ENCODE data around the gene ADGRA1.

The ADGRA1 gene

DNA sequence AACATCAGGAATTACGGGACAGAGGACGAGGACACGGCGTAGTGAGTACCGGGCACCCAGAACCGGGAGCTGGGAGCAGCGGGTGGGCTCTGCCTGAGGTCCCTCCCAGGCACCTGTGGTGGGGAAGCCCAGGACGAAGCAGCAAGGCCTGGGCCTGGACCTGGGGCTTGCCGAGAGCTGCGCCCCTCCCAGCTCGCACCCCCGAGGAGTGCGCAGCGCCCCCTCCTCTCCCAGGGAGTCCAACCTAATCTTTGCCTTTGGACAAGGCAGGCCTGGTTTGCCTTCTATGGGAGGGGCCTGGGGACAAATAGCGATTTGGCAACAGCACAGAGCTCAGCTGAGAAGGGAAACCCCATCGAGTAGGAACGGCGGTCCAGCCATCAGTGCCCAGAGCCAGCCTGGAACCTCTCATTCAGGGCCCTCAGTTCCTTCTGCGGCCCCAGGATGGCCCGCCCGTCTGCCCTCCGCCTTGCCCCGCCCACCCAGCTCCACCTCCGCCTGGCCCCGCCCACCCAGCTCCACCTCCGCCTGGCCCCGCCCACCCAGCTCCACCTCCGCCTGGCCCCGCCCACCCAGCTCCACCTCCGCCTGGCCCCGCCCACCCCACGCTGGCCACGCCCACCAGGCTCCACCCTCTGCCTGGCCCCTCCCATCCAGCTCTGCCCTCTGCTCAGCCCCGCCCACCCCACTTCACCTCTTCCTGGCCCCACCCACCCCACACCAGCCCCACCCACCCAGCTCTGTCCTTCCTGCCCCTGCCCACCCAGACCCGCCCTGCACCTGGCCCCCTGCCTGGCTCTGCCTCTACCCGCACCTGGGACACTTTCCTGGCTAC, 39.8 kb downstream of the ADGRA1 start:
- no peak overlapping the region for H3K27ac ChIP-seq (ENCODE audit: low read depth in 2 of 2, low read length in 2 of 2)
- H3K4me3 ChIP-seq (ENCODE audit: low read length in 2 of 2) = no peak overlapping the region
- H3K36me3 ChIP-seq (ENCODE audit: control insufficient read depth in 2 of 2, insufficient read depth in 2 of 2, low read length in 2 of 2) = no peaks in the 10 kb centered on the region
- no peak overlapping the region for H3K9ac ChIP-seq (ENCODE audit: low read depth in 1 of 2, low read length in 2 of 2)
- no peaks in the 10 kb centered on the region for H3K27me3 ChIP-seq (ENCODE audit: control insufficient read depth in 2 of 2, insufficient read depth in 2 of 2, low read length in 2 of 2)
- H3K4me1 ChIP-seq (ENCODE audit: control insufficient read depth in 2 of 2, insufficient read depth in 2 of 2, low read length in 2 of 2) = no peaks in the 10 kb centered on the region
- H3K9me3 ChIP-seq (ENCODE audit: control insufficient read depth in 2 of 2, low read length in 2 of 2) = no peaks in the 10 kb centered on the region

DNA sequence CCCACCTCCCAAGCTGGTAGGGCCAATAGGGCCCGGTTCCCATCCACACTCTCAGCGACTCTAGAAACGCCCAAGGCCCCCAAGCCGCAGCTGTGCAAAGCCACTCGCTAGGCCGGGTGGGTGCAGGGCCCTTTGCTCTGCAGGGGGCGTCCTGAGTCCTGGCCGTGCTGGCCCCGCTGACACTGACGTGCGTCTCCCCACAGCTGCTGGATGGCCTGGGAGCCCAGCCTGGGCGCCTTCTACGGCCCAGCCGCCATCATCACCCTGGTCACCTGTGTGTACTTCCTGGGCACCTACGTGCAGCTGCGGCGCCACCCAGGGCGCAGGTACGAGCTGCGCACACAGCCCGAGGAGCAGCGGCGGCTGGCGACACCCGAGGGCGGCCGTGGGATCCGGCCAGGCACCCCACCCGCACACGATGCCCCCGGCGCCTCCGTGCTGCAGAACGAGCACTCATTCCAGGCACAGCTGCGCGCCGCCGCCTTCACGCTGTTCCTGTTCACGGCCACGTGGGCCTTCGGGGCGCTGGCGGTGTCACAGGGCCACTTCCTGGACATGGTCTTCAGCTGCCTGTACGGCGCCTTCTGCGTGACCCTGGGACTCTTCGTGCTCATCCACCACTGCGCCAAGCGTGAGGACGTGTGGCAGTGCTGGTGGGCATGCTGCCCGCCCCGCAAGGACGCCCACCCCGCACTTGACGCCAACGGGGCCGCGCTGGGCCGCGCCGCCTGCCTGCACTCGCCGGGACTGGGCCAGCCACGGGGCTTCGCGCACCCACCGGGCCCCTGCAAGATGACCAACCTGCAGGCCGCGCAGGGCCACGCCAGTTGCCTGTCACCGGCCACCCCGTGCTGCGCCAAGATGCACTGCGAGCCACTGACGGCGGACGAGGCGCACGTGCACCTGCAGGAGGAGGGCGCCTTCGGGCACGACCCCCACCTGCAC, 40.7 kb downstream of the ADGRA1 start:
- H3K36me3 ChIP-seq (ENCODE audit: control insufficient read depth in 2 of 2, insufficient read depth in 2 of 2, low read length in 2 of 2) = no peaks in the 10 kb centered on the region
- H3K9me3 ChIP-seq (ENCODE audit: control insufficient read depth in 2 of 2, low read length in 2 of 2) = no peaks in the 10 kb centered on the region
- H3K4me1 ChIP-seq (ENCODE audit: control insufficient read depth in 2 of 2, insufficient read depth in 2 of 2, low read length in 2 of 2) = no peaks in the 10 kb centered on the region
- H3K9ac ChIP-seq (ENCODE audit: low read depth in 1 of 2, low read length in 2 of 2) = no peak overlapping the region
- H3K4me3 ChIP-seq (ENCODE audit: low read length in 2 of 2) = no peak overlapping the region
- no peak overlapping the region for H3K27ac ChIP-seq (ENCODE audit: low read depth in 2 of 2, low read length in 2 of 2)
- no peaks in the 10 kb centered on the region for H3K27me3 ChIP-seq (ENCODE audit: control insufficient read depth in 2 of 2, insufficient read depth in 2 of 2, low read length in 2 of 2)

DNA sequence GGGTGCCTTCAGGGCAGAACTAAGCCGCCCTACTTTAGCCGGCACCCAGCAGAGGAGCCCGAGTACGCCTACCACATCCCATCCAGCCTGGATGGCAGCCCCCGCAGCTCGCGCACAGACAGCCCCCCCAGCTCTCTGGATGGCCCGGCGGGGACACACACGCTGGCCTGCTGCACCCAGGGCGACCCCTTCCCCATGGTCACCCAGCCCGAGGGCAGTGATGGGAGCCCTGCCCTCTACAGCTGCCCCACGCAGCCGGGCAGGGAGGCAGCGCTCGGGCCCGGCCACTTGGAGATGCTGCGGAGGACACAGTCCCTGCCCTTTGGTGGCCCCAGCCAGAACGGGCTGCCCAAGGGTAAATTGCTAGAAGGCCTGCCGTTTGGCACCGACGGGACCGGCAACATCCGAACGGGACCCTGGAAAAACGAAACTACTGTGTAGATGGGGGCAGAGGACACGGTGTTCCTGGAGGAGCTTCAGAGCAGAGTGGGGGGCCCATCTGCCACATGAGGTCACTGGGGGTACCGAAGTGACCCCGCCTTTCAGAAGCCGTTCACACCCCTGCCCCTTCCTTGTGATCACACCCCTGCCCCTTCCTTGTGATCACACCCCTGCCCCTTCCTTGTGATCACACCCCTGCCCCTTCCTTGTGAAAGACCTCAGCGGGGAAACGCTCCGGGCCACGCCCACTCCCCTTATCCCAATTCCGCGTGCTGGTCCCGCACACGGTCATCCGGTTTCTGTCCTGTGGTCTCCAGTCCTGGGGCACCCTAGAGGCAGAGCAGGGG, 41.5 kb downstream of the ADGRA1 start:
- H3K4me3 ChIP-seq (ENCODE audit: low read length in 2 of 2) = no peak overlapping the region

DNA sequence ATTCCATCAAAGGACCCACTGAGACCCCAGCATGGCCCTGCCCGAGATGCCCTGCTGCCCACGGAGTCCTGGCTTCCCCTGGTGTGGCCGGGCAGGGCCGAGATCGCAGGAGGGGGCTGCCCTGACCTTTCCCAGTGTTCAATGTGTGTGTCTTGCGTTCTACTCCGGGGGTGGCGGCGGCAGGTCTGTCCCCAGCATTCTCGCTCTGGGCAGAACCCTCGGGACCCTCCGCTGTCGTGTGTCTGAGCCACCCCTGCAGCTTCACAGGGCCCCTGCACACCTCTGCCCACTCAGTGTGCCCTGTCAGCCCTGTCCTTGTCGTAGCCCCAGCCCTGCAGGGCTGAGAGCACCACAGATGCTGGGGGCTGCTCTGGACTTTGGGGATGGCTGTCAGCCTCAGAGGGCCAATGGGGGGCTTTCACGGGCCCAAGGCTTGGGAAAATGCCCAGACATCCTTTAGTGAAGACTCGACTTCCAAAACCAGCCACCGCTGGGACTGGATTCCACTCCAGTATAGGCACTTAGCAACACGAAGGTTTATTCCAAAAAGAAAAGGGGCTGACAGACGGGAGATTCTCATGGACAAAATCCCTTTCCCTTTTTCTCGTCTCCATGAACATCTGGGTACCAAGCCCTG, 42.3 kb downstream of the ADGRA1 start:
- no peaks in the 10 kb centered on the region for H3K36me3 ChIP-seq (ENCODE audit: control insufficient read depth in 2 of 2, insufficient read depth in 2 of 2, low read length in 2 of 2)
- no peaks in the 10 kb centered on the region for H3K4me1 ChIP-seq (ENCODE audit: control insufficient read depth in 2 of 2, insufficient read depth in 2 of 2, low read length in 2 of 2)
- H3K27ac ChIP-seq (ENCODE audit: low read depth in 2 of 2, low read length in 2 of 2) = no peak overlapping the region
- no peaks in the 10 kb centered on the region for H3K9me3 ChIP-seq (ENCODE audit: control insufficient read depth in 2 of 2, low read length in 2 of 2)
- no peak overlapping the region for H3K9ac ChIP-seq (ENCODE audit: low read depth in 1 of 2, low read length in 2 of 2)
- no peaks in the 10 kb centered on the region for H3K27me3 ChIP-seq (ENCODE audit: control insufficient read depth in 2 of 2, insufficient read depth in 2 of 2, low read length in 2 of 2)
- H3K4me3 ChIP-seq (ENCODE audit: low read length in 2 of 2) = no peak overlapping the region

More for the DNA sequence above, 41.5 kb downstream of the ADGRA1 start:
- H3K36me3 ChIP-seq (ENCODE audit: control insufficient read depth in 2 of 2, insufficient read depth in 2 of 2, low read length in 2 of 2) = no peaks in the 10 kb centered on the region
- H3K9ac ChIP-seq (ENCODE audit: low read depth in 1 of 2, low read length in 2 of 2) = no peak overlapping the region
- no peaks in the 10 kb centered on the region for H3K4me1 ChIP-seq (ENCODE audit: control insufficient read depth in 2 of 2, insufficient read depth in 2 of 2, low read length in 2 of 2)
- no peaks in the 10 kb centered on the region for H3K9me3 ChIP-seq (ENCODE audit: control insufficient read depth in 2 of 2, low read length in 2 of 2)
- no peak overlapping the region for H3K27ac ChIP-seq (ENCODE audit: low read depth in 2 of 2, low read length in 2 of 2)
- no peaks in the 10 kb centered on the region for H3K27me3 ChIP-seq (ENCODE audit: control insufficient read depth in 2 of 2, insufficient read depth in 2 of 2, low read length in 2 of 2)

DNA sequence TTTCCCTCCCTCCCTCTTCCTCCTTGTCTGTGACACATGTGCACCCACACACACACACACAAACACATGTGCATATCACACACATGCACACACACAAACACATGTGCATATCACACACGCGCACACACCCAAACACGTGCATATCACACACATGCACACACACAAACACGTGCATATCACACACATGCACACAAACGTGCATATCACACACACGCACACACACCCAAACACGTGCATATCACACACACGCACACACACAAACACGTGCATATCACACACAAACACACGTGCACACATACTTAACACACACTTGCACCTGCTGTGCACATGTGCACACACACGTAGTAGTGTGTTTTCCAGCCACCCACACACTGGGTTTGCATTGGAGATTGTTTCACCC, 42.9 kb downstream of the ADGRA1 start:
- Histone ChIP-seq H3K36me3 (ENCODE audit: control insufficient read depth in 2 of 2, insufficient read depth in 2 of 2, low read length in 2 of 2) (no peaks in the 10 kb centered on the region), H3K27me3 (ENCODE audit: control insufficient read depth in 2 of 2, insufficient read depth in 2 of 2, low read length in 2 of 2) (no peaks in the 10 kb centered on the region), H3K4me3 (ENCODE audit: low read length in 2 of 2) (no peak overlapping the region), H3K9me3 (ENCODE audit: control insufficient read depth in 2 of 2, low read length in 2 of 2) (no peaks in the 10 kb centered on the region), H3K27ac (ENCODE audit: low read depth in 2 of 2, low read length in 2 of 2) (no peak overlapping the region), H3K4me1 (ENCODE audit: control insufficient read depth in 2 of 2, insufficient read depth in 2 of 2, low read length in 2 of 2) (no peaks in the 10 kb centered on the region), H3K9ac (ENCODE audit: low read depth in 1 of 2, low read length in 2 of 2) (no peak overlapping the region)

DNA sequence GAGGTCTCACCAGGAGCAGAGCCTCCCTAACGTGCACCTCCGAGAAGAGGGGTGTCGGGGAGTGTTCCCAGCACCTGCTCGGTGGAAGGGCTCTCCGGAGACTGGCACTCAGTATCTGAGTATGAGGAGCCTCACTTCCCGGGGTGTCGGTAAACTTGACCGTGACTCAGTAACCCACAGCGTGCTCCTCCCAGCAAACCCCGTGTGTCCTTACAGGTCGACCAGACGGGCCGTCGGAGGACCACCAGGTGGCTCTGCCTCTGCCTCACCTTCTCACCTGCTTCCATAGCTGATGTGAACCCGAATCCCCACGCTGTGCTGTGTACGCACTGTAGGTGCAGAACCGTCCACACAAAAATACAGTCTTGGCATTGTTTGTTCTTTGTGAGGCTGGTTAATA, 43.3 kb downstream of the ADGRA1 start:
- H3K4me1 ChIP-seq (ENCODE audit: control insufficient read depth in 2 of 2, insufficient read depth in 2 of 2, low read length in 2 of 2) = no peaks in the 10 kb centered on the region
- H3K4me3 ChIP-seq (ENCODE audit: low read length in 2 of 2) = no peak overlapping the region
- no peaks in the 10 kb centered on the region for H3K36me3 ChIP-seq (ENCODE audit: control insufficient read depth in 2 of 2, insufficient read depth in 2 of 2, low read length in 2 of 2)
- H3K27ac ChIP-seq (ENCODE audit: low read depth in 2 of 2, low read length in 2 of 2) = no peak overlapping the region
- H3K27me3 ChIP-seq (ENCODE audit: control insufficient read depth in 2 of 2, insufficient read depth in 2 of 2, low read length in 2 of 2) = no peaks in the 10 kb centered on the region
- no peak overlapping the region for H3K9ac ChIP-seq (ENCODE audit: low read depth in 1 of 2, low read length in 2 of 2)
- no peaks in the 10 kb centered on the region for H3K9me3 ChIP-seq (ENCODE audit: control insufficient read depth in 2 of 2, low read length in 2 of 2)

DNA sequence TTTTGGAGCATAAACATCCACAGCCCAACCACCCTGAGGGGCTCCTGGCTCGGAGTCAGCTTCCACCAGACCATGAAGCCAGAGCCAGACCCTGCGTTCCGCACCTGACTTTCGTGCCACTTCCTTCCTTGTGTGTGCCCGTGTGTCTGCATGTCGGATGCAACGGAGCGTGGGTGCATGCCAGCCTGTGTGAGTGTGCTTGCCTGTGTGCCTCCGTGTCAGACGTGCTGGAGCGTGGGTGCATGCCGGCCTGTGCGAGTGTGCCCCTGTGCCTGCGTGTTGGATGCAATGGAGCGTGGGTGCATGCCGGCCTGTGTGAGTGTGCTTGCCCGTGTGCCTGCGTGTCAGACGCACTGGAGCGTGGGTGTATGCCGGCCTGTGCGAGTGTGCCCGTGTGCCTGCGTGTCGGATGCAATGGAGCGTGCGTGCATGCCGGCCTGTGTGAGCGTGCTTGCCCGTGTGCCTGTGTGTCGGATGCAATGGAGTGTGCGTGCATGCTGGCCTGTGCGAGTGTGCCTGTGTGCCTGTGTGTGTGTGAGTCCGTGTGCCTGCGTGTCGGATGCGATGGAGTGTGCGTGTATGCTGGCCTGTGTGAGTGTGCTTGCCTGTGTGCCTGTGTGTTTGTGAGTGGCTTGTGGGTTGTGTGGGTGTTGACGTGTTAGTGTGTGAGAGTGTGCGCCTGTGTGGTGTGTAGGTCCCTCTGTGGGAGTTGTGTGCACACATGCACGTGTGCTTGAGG, 44.2 kb downstream of the ADGRA1 start:
- no peaks in the 10 kb centered on the region for H3K4me1 ChIP-seq (ENCODE audit: control insufficient read depth in 2 of 2, insufficient read depth in 2 of 2, low read length in 2 of 2)
- H3K36me3 ChIP-seq (ENCODE audit: control insufficient read depth in 2 of 2, insufficient read depth in 2 of 2, low read length in 2 of 2) = no peaks in the 10 kb centered on the region
- no peaks in the 10 kb centered on the region for H3K9me3 ChIP-seq (ENCODE audit: control insufficient read depth in 2 of 2, low read length in 2 of 2)
- no peak overlapping the region for H3K4me3 ChIP-seq (ENCODE audit: low read length in 2 of 2)
- H3K27me3 ChIP-seq (ENCODE audit: control insufficient read depth in 2 of 2, insufficient read depth in 2 of 2, low read length in 2 of 2) = no peaks in the 10 kb centered on the region
- no peak overlapping the region for H3K27ac ChIP-seq (ENCODE audit: low read depth in 2 of 2, low read length in 2 of 2)
- no peak overlapping the region for H3K9ac ChIP-seq (ENCODE audit: low read depth in 1 of 2, low read length in 2 of 2)

DNA sequence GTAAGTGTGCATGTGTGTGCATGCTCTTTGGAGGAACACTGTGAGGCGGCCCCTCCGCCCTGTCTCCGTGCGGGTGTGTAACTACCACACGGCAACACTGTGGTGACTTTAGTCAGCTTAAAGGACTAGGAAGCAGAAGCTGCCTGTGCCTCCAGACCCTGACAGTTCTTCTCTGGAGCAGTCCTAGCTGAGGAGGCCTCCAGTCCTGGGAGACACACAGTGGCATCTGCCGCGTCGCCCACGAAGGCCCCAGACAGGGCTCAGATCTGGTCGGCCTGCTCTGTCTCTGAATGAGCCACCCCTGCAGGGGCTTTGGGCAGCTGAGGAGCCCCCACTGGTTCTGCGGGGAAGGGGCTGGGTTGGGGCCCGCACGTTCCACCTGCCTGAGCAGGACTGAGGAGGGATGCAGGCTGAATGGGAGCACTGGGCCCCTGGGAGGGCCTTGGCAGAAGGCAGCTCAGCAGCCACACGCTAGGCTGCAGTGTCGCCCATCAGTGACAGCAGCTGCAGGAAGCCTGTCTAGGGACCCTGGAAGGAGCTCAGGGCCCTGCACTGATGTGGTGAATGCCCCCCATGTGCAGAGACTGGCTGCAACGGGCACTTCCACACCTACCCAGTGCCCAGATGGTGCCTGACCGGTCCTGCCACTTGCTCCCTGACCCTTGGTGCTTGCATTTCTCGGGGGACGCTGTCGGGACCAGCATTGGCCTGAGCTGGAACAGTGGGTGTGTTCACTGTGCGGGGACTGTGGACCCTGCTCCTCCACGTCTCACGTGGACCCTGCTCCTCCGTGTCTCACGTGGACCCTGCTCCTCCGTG, 45.0 kb downstream of the ADGRA1 start:
- Histone ChIP-seq H3K9me3 (ENCODE audit: control insufficient read depth in 2 of 2, low read length in 2 of 2) (no peaks in the 10 kb centered on the region), H3K4me1 (ENCODE audit: control insufficient read depth in 2 of 2, insufficient read depth in 2 of 2, low read length in 2 of 2) (no peaks in the 10 kb centered on the region), H3K27me3 (ENCODE audit: control insufficient read depth in 2 of 2, insufficient read depth in 2 of 2, low read length in 2 of 2) (no peaks in the 10 kb centered on the region), H3K27ac (ENCODE audit: low read depth in 2 of 2, low read length in 2 of 2) (no peak overlapping the region), H3K9ac (ENCODE audit: low read depth in 1 of 2, low read length in 2 of 2) (no peak overlapping the region), H3K4me3 (ENCODE audit: low read length in 2 of 2) (no peak overlapping the region), H3K36me3 (ENCODE audit: control insufficient read depth in 2 of 2, insufficient read depth in 2 of 2, low read length in 2 of 2) (no peaks in the 10 kb centered on the region)
